SK-N-SH (cell line): ENCODE data around the gene FAM170A. TPM values are rescaled to one million over a fixed set of nuclear protein-coding genes. Genes with fewer than 3 reads are reported as not detected.

Source experiments
- CTCF ChIA-PET: fragments of 300-600, 350-600 bp; formaldehyde crosslinking; extraction: SDS; loops from one replicate; lab custom pipeline; 2021; lab: Yijun Ruan, JAX
- POLR2A ChIA-PET: fragments of 350-600 bp; sonication (Branson Sonifier 250); formaldehyde crosslinking; extraction: SDS; loops from one replicate; lab custom pipeline; 2020; ENCODE audit warnings: antibody characterized with exemption, inconsistent platforms; lab: Yijun Ruan, JAX
- DNase-seq: peaks from one replicate; pipeline ENCODE4 v3.0.0; 2012
- H2AFZ ChIP-seq: fragments of 200-600 bp; sonication (generic); 2 replicates; pipeline ENCODE4 v1.8.1; 2016; ENCODE audit warnings: antibody characterized with exemption, mild to moderate bottlenecking, low read depth
- H3F3A ChIP-seq: fragments of 200-600 bp; sonication (generic); replicated peaks from 2 replicates; pipeline ENCODE3; 2016; ENCODE audit warnings: antibody characterized with exemption, mild to moderate bottlenecking; ENCODE audit not compliant: insufficient read depth
- H3K27ac ChIP-seq, 2 experiments: fragments of 200-500 bp in 1 of 2; fragments of 200-600 bp in 1 of 2; sonication (Bioruptor generic) in 1 of 2; sonication (generic), shearing (Covaris generic) in 1 of 2; 2 replicates each; pipeline versions ENCODE4 v1.5.1 to v1.6.1; 2014 to 2016; ENCODE audit warnings: low read depth in 2 of 2, inconsistent platforms in 1 of 2, low read length in 1 of 2, mild to moderate bottlenecking in 1 of 2, mixed read lengths in 1 of 2
- H3K27me3 ChIP-seq: fragments of 200-600 bp; sonication (generic), shearing (Covaris generic); 2 replicates; pipeline ENCODE4 v1.6.1; 2016; ENCODE audit warnings: mixed run types; ENCODE audit not compliant: insufficient read depth
- H3K36me3 ChIP-seq, 2 experiments: fragments of 200-500 bp in 1 of 2; fragments of 200-600 bp in 1 of 2; sonication (Bioruptor generic) in 1 of 2; sonication (generic) in 1 of 2; replicated peaks in 1 of 2; 2 replicates each; pipeline versions ENCODE3 to v1.5.1; 2014 to 2016; ENCODE audit warnings: low read length in 1 of 2, mild to moderate bottlenecking in 1 of 2; ENCODE audit not compliant: insufficient read depth in 2 of 2, control insufficient read depth in 1 of 2
- H3K4me1 ChIP-seq, 2 experiments: fragments of 200-500 bp in 1 of 2; fragments of 200-600 bp in 1 of 2; sonication (Bioruptor generic) in 1 of 2; sonication (generic), shearing (Covaris generic) in 1 of 2; 2 replicates each; pipeline versions ENCODE4 v1.5.1 to v1.6.1; 2014 to 2016; ENCODE audit warnings: low read depth in 1 of 2, low read length in 1 of 2, mixed run types in 1 of 2; ENCODE audit not compliant: insufficient read depth in 2 of 2, control insufficient read depth in 1 of 2
- H3K4me2 ChIP-seq: fragments of 200-600 bp; sonication (generic), shearing (Covaris generic); 2 replicates; pipeline ENCODE4 v1.6.1; 2017; ENCODE audit warnings: mixed run types
- H3K4me3 ChIP-seq, 2 experiments: fragments of 200-500 bp in 1 of 2; fragments of 200-600 bp in 1 of 2; sonication (Bioruptor generic) in 1 of 2; sonication (generic), shearing (Covaris generic) in 1 of 2; 2 replicates each; pipeline versions ENCODE4 v1.5.1 to v1.8.1; 2014 to 2016; ENCODE audit warnings: low read depth in 2 of 2, inconsistent platforms in 1 of 2, low read length in 1 of 2, mild to moderate bottlenecking in 1 of 2, mixed read lengths in 1 of 2, moderate library complexity in 1 of 2
- H3K79me2 ChIP-seq: fragments of 200-600 bp; sonication (generic); 2 replicates; pipeline ENCODE4 v1.8.1; 2017; ENCODE audit warnings: mild to moderate bottlenecking; ENCODE audit not compliant: insufficient read depth
- H3K9ac ChIP-seq: fragments of 200-600 bp; sonication (generic); 2 replicates; pipeline ENCODE4 v1.6.1; 2017; ENCODE audit warnings: mixed run types
- H3K9me2 ChIP-seq: fragments of 200-600 bp; sonication (generic); 2 replicates; pipeline ENCODE4 v1.6.1; 2017; ENCODE audit warnings: mixed run types
- H3K9me3 ChIP-seq: fragments of 200-600 bp; sonication (generic); 2 replicates; pipeline ENCODE4 v1.6.1; 2017; ENCODE audit warnings: mixed run types, mild to moderate bottlenecking, moderate library complexity
- H4K20me1 ChIP-seq: fragments of 200-600 bp; sonication (generic); 2 replicates; pipeline ENCODE4 v1.6.1; 2017; ENCODE audit warnings: mild to moderate bottlenecking, mixed run types; ENCODE audit not compliant: insufficient read depth
- ELF1 ChIP-seq: IDR thresholded peaks from 2 replicates; pipeline ENCODE4 v1.4.0; 2012
- EP300 ChIP-seq, 2 experiments: IDR thresholded peaks; 2 replicates each; pipeline versions ENCODE4 v1.4.0 to v1.6.1; 2012; ENCODE audit warnings: borderline replicate concordance in 1 of 2, low read depth in 1 of 2, low read length in 1 of 2
- FOSL2 ChIP-seq: IDR thresholded peaks from 2 replicates; pipeline ENCODE4 v1.4.0; 2012; ENCODE audit warnings: low read depth, mild to moderate bottlenecking, moderate library complexity, borderline replicate concordance
- FOXJ3 ChIP-seq: sonication (generic); formaldehyde crosslinking; IDR thresholded peaks from 2 replicates; pipeline ENCODE4 v1.5.1; 2020; ENCODE audit warnings: mild to moderate bottlenecking, missing genetic modification reagents
- FOXM1 ChIP-seq: IDR thresholded peaks from 2 replicates; pipeline ENCODE4 v1.4.0; 2012; ENCODE audit warnings: low read depth, mild to moderate bottlenecking
- JUND ChIP-seq: IDR thresholded peaks from 2 replicates; pipeline ENCODE4 v1.4.0; 2012
- NFIC ChIP-seq: IDR thresholded peaks from 2 replicates; pipeline ENCODE4 v1.4.0; 2012; ENCODE audit warnings: borderline replicate concordance
- NRF1 ChIP-seq: IDR thresholded peaks from 2 replicates; pipeline ENCODE4 v1.6.1; 2012; ENCODE audit warnings: low read depth, mild to moderate bottlenecking, low read length
- POLR2AphosphoS5 ChIP-seq: IDR thresholded peaks from 2 replicates; pipeline ENCODE4 v1.6.1; 2012; ENCODE audit warnings: low read depth, low read length
- RAD21 ChIP-seq: IDR thresholded peaks from 2 replicates; pipeline ENCODE4 v1.6.1; 2012; ENCODE audit warnings: mild to moderate bottlenecking, low read length
- REST ChIP-seq: IDR thresholded peaks from 2 replicates; pipeline ENCODE4 v1.6.1; 2012; ENCODE audit warnings: mild to moderate bottlenecking, low read depth, low read length, moderate library complexity
- RFX5 ChIP-seq: IDR thresholded peaks from 2 replicates; pipeline ENCODE4 v1.6.1; 2012; ENCODE audit warnings: mild to moderate bottlenecking, improper control_type of control experiment, low read length
- RXRA ChIP-seq: IDR thresholded peaks from 2 replicates; pipeline ENCODE4 v1.4.0; 2012; ENCODE audit warnings: low read depth, mild to moderate bottlenecking, borderline replicate concordance
- SMC3 ChIP-seq: IDR thresholded peaks from 2 replicates; pipeline ENCODE4 v1.6.1; 2012; ENCODE audit warnings: low read depth, low read length, improper control_type of control experiment
- TCF12 ChIP-seq: IDR thresholded peaks from 2 replicates; pipeline ENCODE4 v1.4.0; 2012
- USF2 ChIP-seq: fragments of 150-350 bp; IDR thresholded peaks from 2 replicates; pipeline ENCODE4 v1.6.1; 2017; ENCODE audit warnings: antibody characterized with exemption, low read length, low read depth, borderline replicate concordance
- YY1 ChIP-seq: IDR thresholded peaks from 2 replicates; pipeline ENCODE4 v1.4.0; 2012; ENCODE audit warnings: low read depth, mild to moderate bottlenecking
- polyA plus RNA-seq, 3 experiments: library from polyadenylated mRNA; depleted of rRNA; stranded (reverse); fragments of >200 nt; gene quantifications; 2 replicates each; pipeline ENCODE4 v1.2.3, GENCODE V29; 2012
- TF ChIP-seq, protein P1 (sequence below): IDR thresholded peaks from 2 replicates; pipeline ENCODE4 v1.4.0; 2012; ENCODE audit warnings: low read depth
- TF ChIP-seq, protein P2 (sequence below): IDR thresholded peaks from 2 replicates; pipeline ENCODE4 v1.4.0; 2012; ENCODE audit warnings: low read depth, borderline replicate concordance

FAM170A gene
- polyA plus RNA-seq, 1 of the 3 experiments (the other 2 are of a cell fraction): not detected

GRCh38 chr5:119656023-119656422, 26.7 kb downstream of the FAM170A start:
- Histone ChIP-seq H3K9me2 (no peaks in the 10 kb centered on the region), H3K4me3 (no peak overlapping the region), H3K36me3 (no peaks in the 10 kb centered on the region), H3K9me3 (no peaks in the 10 kb centered on the region), H3K9ac (no peak overlapping the region), H2AFZ (no peak overlapping the region), H3K27ac (no peak overlapping the region), H3K4me2 (no peak overlapping the region), H3K4me1 (no peaks in the 10 kb centered on the region), H4K20me1 (no peaks in the 10 kb centered on the region), H3K27me3 (no peaks in the 10 kb centered on the region), H3F3A (no peaks in the 10 kb centered on the region), H3K79me2 (no peaks in the 10 kb centered on the region)
- DNase-seq: no peak
- ChIA-PET CTCF (no interaction called here), POLR2A (no interaction called here)
- no peak for TF ChIP-seq JUND
- TF ChIP-seq RFX5: no peak
- TF ChIP-seq NRF1: no peak
- TF ChIP-seq ELF1: no peak
- no peak for TF ChIP-seq REST
- TF ChIP-seq, protein P1, sequence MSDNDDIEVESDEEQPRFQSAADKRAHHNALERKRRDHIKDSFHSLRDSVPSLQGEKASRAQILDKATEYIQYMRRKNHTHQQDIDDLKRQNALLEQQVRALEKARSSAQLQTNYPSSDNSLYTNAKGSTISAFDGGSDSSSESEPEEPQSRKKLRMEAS: no peak
- TF ChIP-seq RAD21: no peak
- TF ChIP-seq TCF12: no peak
- no peak for TF ChIP-seq NFIC
- no peak for TF ChIP-seq RXRA
- no peak for TF ChIP-seq POLR2AphosphoS5
- no peak for TF ChIP-seq YY1
- TF ChIP-seq FOSL2: no peak
- no peak for TF ChIP-seq FOXM1

GRCh38 chr5:119666542-119666941, 37.2 kb downstream of the FAM170A start:
- Histone ChIP-seq H3K9me2 (no peaks in the 10 kb centered on the region), H3K79me2 (no peaks in the 10 kb centered on the region), H3F3A (no peaks in the 10 kb centered on the region), H3K27ac (no peak overlapping the region), H3K9ac (no peak overlapping the region), H3K27me3 (no peaks in the 10 kb centered on the region), H3K36me3 (no peaks in the 10 kb centered on the region), H3K4me1 (no peaks in the 10 kb centered on the region), H3K9me3 (0 out of 2 replicates have a peak, but pooled peaks cover 3% of the 10 kb centered on the region), H3K4me2 (no peak overlapping the region), H4K20me1 (no peaks in the 10 kb centered on the region), H3K4me3 (no peak overlapping the region), H2AFZ (no peak overlapping the region)
- ChIA-PET POLR2A (no interaction called here), CTCF (no interaction called here)
- no peak for DNase-seq
- TF ChIP-seq, protein P2, sequence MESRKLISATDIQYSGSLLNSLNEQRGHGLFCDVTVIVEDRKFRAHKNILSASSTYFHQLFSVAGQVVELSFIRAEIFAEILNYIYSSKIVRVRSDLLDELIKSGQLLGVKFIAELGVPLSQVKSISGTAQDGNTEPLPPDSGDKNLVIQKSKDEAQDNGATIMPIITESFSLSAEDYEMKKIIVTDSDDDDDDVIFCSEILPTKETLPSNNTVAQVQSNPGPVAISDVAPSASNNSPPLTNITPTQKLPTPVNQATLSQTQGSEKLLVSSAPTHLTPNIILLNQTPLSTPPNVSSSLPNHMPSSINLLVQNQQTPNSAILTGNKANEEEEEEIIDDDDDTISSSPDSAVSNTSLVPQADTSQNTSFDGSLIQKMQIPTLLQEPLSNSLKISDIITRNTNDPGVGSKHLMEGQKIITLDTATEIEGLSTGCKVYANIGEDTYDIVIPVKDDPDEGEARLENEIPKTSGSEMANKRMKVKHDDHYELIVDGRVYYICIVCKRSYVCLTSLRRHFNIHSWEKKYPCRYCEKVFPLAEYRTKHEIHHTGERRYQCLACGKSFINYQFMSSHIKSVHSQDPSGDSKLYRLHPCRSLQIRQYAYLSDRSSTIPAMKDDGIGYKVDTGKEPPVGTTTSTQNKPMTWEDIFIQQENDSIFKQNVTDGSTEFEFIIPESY: no peak
- TF ChIP-seq POLR2AphosphoS5: no peak
- no peak for TF ChIP-seq JUND
- no peak for TF ChIP-seq EP300 (IDR thresholded peaks at IDR 0.05; ENCODE audit: borderline replicate concordance in 1 of 2, low read depth in 1 of 2, low read length in 1 of 2)
- TF ChIP-seq REST: no peak
- no peak for TF ChIP-seq RAD21
- TF ChIP-seq, protein P1: no peak
- TF ChIP-seq FOXJ3: no peak
- no peak for TF ChIP-seq SMC3
- no peak for TF ChIP-seq USF2
- no peak for TF ChIP-seq NFIC
